ENCODE data around the gene CTDSPL. TPM values are rescaled to one million over a fixed set of nuclear protein-coding genes. Genes with fewer than 3 reads are reported as not detected.

CTDSPL gene
- total RNA-seq, 2 experiments from 2014 or later, result 0.90 to 2.1 TPM

- ATAC-seq (no peak), DNase-seq (no peak)
- Mint-ChIP-seq H3K27ac (no peak overlapping the region), H3K27me3 (ENCODE audit: low read depth) (peaks cover 22% of the 10 kb centered on the region), H3K36me3 (ENCODE audit: low read depth) (no peaks in the 10 kb centered on the region), H3K4me1 (ENCODE audit: low read depth) (no peaks in the 10 kb centered on the region), H3K4me3 (no peak overlapping the region), H3K9me3 (ENCODE audit: insufficient read depth) (no peaks in the 10 kb centered on the region)
- ChIA-PET CTCF (interaction anchor here (1.1 kb wide), 1 partner anchor 12 kb away, joined by 3 read pairs; no protein-coding TSS in a partner anchor), POLR2A (no interaction called here)
These were observed 35.2 kb upstream of the CTDSPL start for GRCh38 chr3:37826502-37826901.

GRCh38 chr3:37826933-37827332 lies 34.7 kb upstream of the CTDSPL start:
- Mint-ChIP-seq H3K4me1 (ENCODE audit: low read depth) (no peaks in the 10 kb centered on the region), H3K4me3 (no peak overlapping the region), H3K36me3 (ENCODE audit: low read depth) (no peaks in the 10 kb centered on the region), H3K27me3 (ENCODE audit: low read depth) (peaks cover 22% of the 10 kb centered on the region), H3K27ac (no peak overlapping the region), H3K9me3 (ENCODE audit: insufficient read depth) (no peaks in the 10 kb centered on the region)
- POLR2A ChIA-PET, result no interaction called here
- ATAC-seq, result no peak
- DNase-seq, result no peak
- CTCF ChIA-PET, result interaction anchor here (1.1 kb wide), 1 partner anchor 12 kb away, joined by 3 read pairs; no protein-coding TSS in a partner anchor

GRCh38 chr3:37832480-37832879 lies 29.2 kb upstream of the CTDSPL start:
- ATAC-seq, result no peak
- H3K36me3 Mint-ChIP-seq (ENCODE audit: low read depth), result no peaks in the 10 kb centered on the region
- ChIA-PET CTCF (interaction anchor here (0.9 kb wide), 1 partner anchor 14 kb away, joined by 3 read pairs; no protein-coding TSS in a partner anchor), POLR2A (no interaction called here)
- H3K4me3 Mint-ChIP-seq, result no peak overlapping the region
- peaks cover 13% of the 10 kb centered on the region for H3K27me3 Mint-ChIP-seq (ENCODE audit: low read depth)
- H3K4me1 Mint-ChIP-seq (ENCODE audit: low read depth), result no peaks in the 10 kb centered on the region
- no peaks in the 10 kb centered on the region for H3K9me3 Mint-ChIP-seq (ENCODE audit: insufficient read depth)
- DNase-seq, result no peak
- H3K27ac Mint-ChIP-seq, result no peak overlapping the region

GRCh38 chr3:37833302-37834186 lies 28.1 kb upstream of the CTDSPL start:
- Mint-ChIP-seq H3K4me1 (ENCODE audit: low read depth) (no peaks in the 10 kb centered on the region), H3K36me3 (ENCODE audit: low read depth) (no peaks in the 10 kb centered on the region), H3K4me3 (no peak overlapping the region), H3K27me3 (ENCODE audit: low read depth) (peaks cover 5% of the 10 kb centered on the region), H3K9me3 (ENCODE audit: insufficient read depth) (no peaks in the 10 kb centered on the region), H3K27ac (no peak overlapping the region)
- DNase-seq (no peak), ATAC-seq (no peak)
- POLR2A ChIA-PET, result interaction anchor here (0.6 kb wide), 1 partner anchor 189 kb away, joined by 3 read pairs; no protein-coding TSS in a partner anchor
- CTCF ChIA-PET, result interaction anchor here (0.8 to 0.9 kb wide), 2 partner anchors 15 to 22 kb away, joined by 3 read pairs; no protein-coding TSS in a partner anchor

GRCh38 chr3:37836589-37836988 lies 25.1 kb upstream of the CTDSPL start:
- H3K4me3 Mint-ChIP-seq, result no peak overlapping the region
- ChIA-PET CTCF (no interaction called here), POLR2A (no interaction called here)
- H3K36me3 Mint-ChIP-seq (ENCODE audit: low read depth), result no peaks in the 10 kb centered on the region
- no peaks in the 10 kb centered on the region for H3K9me3 Mint-ChIP-seq (ENCODE audit: insufficient read depth)
- DNase-seq, result no peak
- no peak for ATAC-seq
- no peaks in the 10 kb centered on the region for H3K4me1 Mint-ChIP-seq (ENCODE audit: low read depth)
- peaks cover 15% of the 10 kb centered on the region for H3K27me3 Mint-ChIP-seq (ENCODE audit: low read depth)
- no peak overlapping the region for H3K27ac Mint-ChIP-seq

GRCh38 chr3:37847689-37848088 lies 14.0 kb upstream of the CTDSPL start:
- Mint-ChIP-seq H3K36me3 (ENCODE audit: low read depth) (no peaks in the 10 kb centered on the region), H3K9me3 (ENCODE audit: insufficient read depth) (no peaks in the 10 kb centered on the region), H3K4me3 (no peak overlapping the region), H3K4me1 (ENCODE audit: low read depth) (no peaks in the 10 kb centered on the region), H3K27me3 (ENCODE audit: low read depth) (peaks cover 15% of the 10 kb centered on the region), H3K27ac (no peak overlapping the region)
- POLR2A ChIA-PET, result no interaction called here
- no peak for DNase-seq
- CTCF ChIA-PET, result no interaction called here
- no peak for ATAC-seq

GRCh38 chr3:37849146-37849923 lies 12.3 kb upstream of the CTDSPL start:
- H3K36me3 Mint-ChIP-seq (ENCODE audit: low read depth), result no peaks in the 10 kb centered on the region
- H3K4me1 Mint-ChIP-seq (ENCODE audit: low read depth), result no peaks in the 10 kb centered on the region
- no peaks in the 10 kb centered on the region for H3K9me3 Mint-ChIP-seq (ENCODE audit: insufficient read depth)
- ATAC-seq (no peak), DNase-seq (no peak)
- H3K4me3 Mint-ChIP-seq, result no peak overlapping the region
- CTCF ChIA-PET, result interaction anchor here (1.7 kb wide), 1 partner anchor 118 kb away, joined by 7 read pairs; no protein-coding TSS in a partner anchor
- H3K27ac Mint-ChIP-seq, result no peak overlapping the region
- H3K27me3 Mint-ChIP-seq (ENCODE audit: low read depth), result peaks cover 12% of the 10 kb centered on the region
- POLR2A ChIA-PET, result no interaction called here

GRCh38 chr3:37852097-37852496 lies 9.6 kb upstream of the CTDSPL start:
- ATAC-seq (no peak), DNase-seq (no peak)
- Mint-ChIP-seq H3K4me3 (no peak overlapping the region), H3K36me3 (ENCODE audit: low read depth) (no peaks in the 10 kb centered on the region), H3K27me3 (ENCODE audit: low read depth) (peaks cover 4% of the 10 kb centered on the region), H3K9me3 (ENCODE audit: insufficient read depth) (no peaks in the 10 kb centered on the region), H3K27ac (no peak overlapping the region), H3K4me1 (ENCODE audit: low read depth) (no peaks in the 10 kb centered on the region)
- CTCF ChIA-PET, result interaction anchor here (1.5 kb wide), 1 partner anchor 122 kb away, joined by 7 read pairs; no protein-coding TSS in a partner anchor
- POLR2A ChIA-PET, result no interaction called here

- Mint-ChIP-seq H3K27ac (no peak overlapping the region), H3K36me3 (ENCODE audit: low read depth) (no peaks in the 10 kb centered on the region), H3K4me1 (ENCODE audit: low read depth) (no peaks in the 10 kb centered on the region), H3K9me3 (ENCODE audit: insufficient read depth) (no peaks in the 10 kb centered on the region), H3K4me3 (no peak overlapping the region), H3K27me3 (ENCODE audit: low read depth) (peaks cover 8% of the 10 kb centered on the region)
- CTCF ChIA-PET, result interaction anchor here (1.5 kb wide), 1 partner anchor 121 kb away, joined by 7 read pairs; no protein-coding TSS in a partner anchor
- no peak for DNase-seq
- no peak for ATAC-seq
- POLR2A ChIA-PET, result no interaction called here
These were observed 8.9 kb upstream of the CTDSPL start for GRCh38 chr3:37852771-37853170.

GRCh38 chr3:37853691-37854413 lies 7.8 kb upstream of the CTDSPL start:
- Mint-ChIP-seq H3K27me3 (ENCODE audit: low read depth) (peaks cover 10% of the 10 kb centered on the region), H3K4me1 (ENCODE audit: low read depth) (no peaks in the 10 kb centered on the region)
- CTCF ChIA-PET, result interaction anchor here (1.0 to 3.1 kb wide), 10 partner anchors 8 to 186 kb away, joined by 3 to 44 read pairs (median 10); partner anchors contain the start of gene DLEC1

GRCh38 chr3:37855363-37855970 lies 6.2 kb upstream of the CTDSPL start:
- Mint-ChIP-seq H3K36me3 (ENCODE audit: low read depth) (no peaks in the 10 kb centered on the region), H3K27me3 (ENCODE audit: low read depth) (peaks cover 20% of the 10 kb centered on the region), H3K4me3 (no peak overlapping the region), H3K9me3 (ENCODE audit: insufficient read depth) (no peaks in the 10 kb centered on the region), H3K27ac (no peak overlapping the region), H3K4me1 (ENCODE audit: low read depth) (peaks cover 6% of the 10 kb centered on the region)
- POLR2A ChIA-PET, result interaction anchor here (0.7 to 1.5 kb wide), 3 partner anchors 16 to 112 kb away, joined by 3 to 5 read pairs (median 3); no protein-coding TSS in a partner anchor
- DNase-seq (peak; percentile 81), ATAC-seq (peak; percentile 54)
- CTCF ChIA-PET, result interaction anchor here (0.6 to 3.1 kb wide), 40 partner anchors 9 to 184 kb away, joined by 3 to 44 read pairs (median 4); partner anchors contain the start of gene DLEC1

More at GRCh38 chr3:37853691-37854413, 7.8 kb upstream of the CTDSPL start:
- H3K36me3 Mint-ChIP-seq (ENCODE audit: low read depth), result no peaks in the 10 kb centered on the region
- ATAC-seq (peak; percentile 14), DNase-seq (no peak)
- no peaks in the 10 kb centered on the region for H3K9me3 Mint-ChIP-seq (ENCODE audit: insufficient read depth)
- H3K27ac Mint-ChIP-seq, result no peak overlapping the region
- no peak overlapping the region for H3K4me3 Mint-ChIP-seq
- POLR2A ChIA-PET, result no interaction called here

Measured in activated CD8-positive, alpha-beta T cell treated with anti-CD3 and anti-CD28 coated beads, Interleukin-2, amount 10 ng/mL, durations not matched to agents 7 days and 5 days (primary cell).